ENCODE measurements around the gene MYO5B. TPM values are rescaled to one million over a fixed set of nuclear protein-coding genes. Genes with fewer than 3 reads are reported as not detected.

MYO5B gene
- polyA plus RNA-seq, 1 donor (not counting 4 experiments of a cell fraction or from before 2014, with no cell fraction given) = 6.8 TPM

- Histone ChIP-seq H3K4me2 (ENCODE audit: control insufficient read depth, extremely low read depth, insufficient read depth, low read depth, low read length) (no peak overlapping the region), H3K4me3 (ENCODE audit: control insufficient read depth in 2 of 3, extremely low read depth in 1 of 3, insufficient read depth in 2 of 3, low read depth in 1 of 3, low read length in 3 of 3) (no peak overlapping the region), H3K9me3 (ENCODE audit: control insufficient read depth, low read depth, low read length) (no peaks in the 10 kb centered on the region), H3K4me1 (ENCODE audit: control insufficient read depth, extremely low read depth, insufficient read depth, low read length) (peaks cover 24% of the 10 kb centered on the region), H4K20me1 (ENCODE audit: control insufficient read depth, extremely low read depth, insufficient read depth, low read length) (no peaks in the 10 kb centered on the region), H3K79me2 (ENCODE audit: control insufficient read depth, insufficient read depth, low read length) (no peaks in the 10 kb centered on the region), H3K27me3 (ENCODE audit: control insufficient read depth, extremely low read depth, insufficient read depth, low read length) (no peaks in the 10 kb centered on the region), H3K9me1 (ENCODE audit: control insufficient read depth, extremely low read depth, insufficient read depth, low read length) (no peaks in the 10 kb centered on the region), H3K9ac (ENCODE audit: control insufficient read depth, extremely low read depth, insufficient read depth, low read length) (no peak overlapping the region), H3K36me3 (ENCODE audit: control insufficient read depth in 2 of 2, extremely low read depth in 1 of 2, insufficient read depth in 2 of 2, low read length in 2 of 2) (no peaks in the 10 kb centered on the region), H2AFZ (ENCODE audit: control insufficient read depth, low read length) (no peak overlapping the region), H3K27ac (ENCODE audit: control insufficient read depth, insufficient read depth, low read length) (no peak overlapping the region)
- TF ChIP-seq, protein P1, sequence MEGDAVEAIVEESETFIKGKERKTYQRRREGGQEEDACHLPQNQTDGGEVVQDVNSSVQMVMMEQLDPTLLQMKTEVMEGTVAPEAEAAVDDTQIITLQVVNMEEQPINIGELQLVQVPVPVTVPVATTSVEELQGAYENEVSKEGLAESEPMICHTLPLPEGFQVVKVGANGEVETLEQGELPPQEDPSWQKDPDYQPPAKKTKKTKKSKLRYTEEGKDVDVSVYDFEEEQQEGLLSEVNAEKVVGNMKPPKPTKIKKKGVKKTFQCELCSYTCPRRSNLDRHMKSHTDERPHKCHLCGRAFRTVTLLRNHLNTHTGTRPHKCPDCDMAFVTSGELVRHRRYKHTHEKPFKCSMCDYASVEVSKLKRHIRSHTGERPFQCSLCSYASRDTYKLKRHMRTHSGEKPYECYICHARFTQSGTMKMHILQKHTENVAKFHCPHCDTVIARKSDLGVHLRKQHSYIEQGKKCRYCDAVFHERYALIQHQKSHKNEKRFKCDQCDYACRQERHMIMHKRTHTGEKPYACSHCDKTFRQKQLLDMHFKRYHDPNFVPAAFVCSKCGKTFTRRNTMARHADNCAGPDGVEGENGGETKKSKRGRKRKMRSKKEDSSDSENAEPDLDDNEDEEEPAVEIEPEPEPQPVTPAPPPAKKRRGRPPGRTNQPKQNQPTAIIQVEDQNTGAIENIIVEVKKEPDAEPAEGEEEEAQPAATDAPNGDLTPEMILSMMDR (optimal IDR thresholded peaks at IDR 0.05 in 1 of 3, IDR thresholded peaks at IDR 0.05 in 1 of 3, conservative IDR thresholded peaks at IDR 0.05 in 1 of 3; ENCODE audit: extremely low read depth in 1 of 3, insufficient read depth in 2 of 3, low read length in 3 of 3) = no peak
- no peak for TF ChIP-seq EZH2 (IDR thresholded peaks at IDR 0.05; ENCODE audit: low read length)
- FAIRE-seq (no peak), DNase-seq (ENCODE audit: low read depth, low spot score) (no peak)
- dilution Hi-C loops (cut with MboI; ENCODE audit: extremely low pct_ligation_motif_present, low sequenced_read_pairs) = no loop called here
These were observed 35.3 kb downstream of the MYO5B start for GRCh38 chr18:50159654-50160046.

DNA sequence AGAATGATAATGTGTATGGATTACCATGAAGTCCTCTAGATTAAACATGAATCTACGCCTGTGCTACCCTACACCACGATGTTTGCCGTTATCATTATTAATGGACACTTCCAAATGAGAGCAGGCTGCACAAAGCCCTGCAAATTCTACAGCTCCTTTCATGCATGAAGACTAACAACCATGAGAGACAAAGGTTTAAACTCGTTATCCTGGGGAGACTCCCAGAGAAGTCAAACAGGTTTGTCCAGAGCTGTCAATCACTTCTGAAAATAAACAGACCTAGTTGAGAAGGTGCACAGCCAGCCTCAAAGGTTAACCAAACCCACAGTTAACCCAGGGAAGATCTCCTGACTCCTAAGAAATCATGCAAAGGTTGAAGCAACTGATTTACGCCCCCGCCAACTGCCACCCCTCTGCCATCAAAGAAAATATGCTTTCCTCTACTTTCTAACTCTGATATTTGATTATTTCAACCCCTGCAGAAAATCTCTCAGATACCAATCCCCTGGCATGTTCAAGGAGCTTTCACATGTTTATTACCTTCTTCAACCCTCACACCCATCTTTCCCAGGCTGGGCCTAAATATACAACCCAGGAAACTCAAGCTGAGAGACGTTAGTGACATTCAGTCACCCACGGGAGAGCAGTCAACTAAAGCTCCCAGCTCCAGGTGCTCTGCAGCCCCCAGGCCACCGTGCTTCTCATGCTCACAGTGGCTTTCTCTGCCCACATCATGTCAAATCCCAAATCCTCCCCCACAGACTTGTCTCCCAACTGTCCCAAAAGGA lies 35.9 kb downstream of the MYO5B start:
- Histone ChIP-seq H3K4me3 (ENCODE audit: control insufficient read depth in 2 of 3, extremely low read depth in 1 of 3, insufficient read depth in 2 of 3, low read depth in 1 of 3, low read length in 3 of 3) (no peak overlapping the region), H3K9ac (ENCODE audit: control insufficient read depth, extremely low read depth, insufficient read depth, low read length) (no peak overlapping the region), H3K4me2 (ENCODE audit: control insufficient read depth, extremely low read depth, insufficient read depth, low read depth, low read length) (no peak overlapping the region), H3K27ac (ENCODE audit: control insufficient read depth, insufficient read depth, low read length) (no peak overlapping the region), H3K27me3 (ENCODE audit: control insufficient read depth, extremely low read depth, insufficient read depth, low read length) (no peaks in the 10 kb centered on the region), H3K36me3 (ENCODE audit: control insufficient read depth in 2 of 2, extremely low read depth in 1 of 2, insufficient read depth in 2 of 2, low read length in 2 of 2) (no peaks in the 10 kb centered on the region), H4K20me1 (ENCODE audit: control insufficient read depth, extremely low read depth, insufficient read depth, low read length) (no peaks in the 10 kb centered on the region), H2AFZ (ENCODE audit: control insufficient read depth, low read length) (no peak overlapping the region), H3K9me1 (ENCODE audit: control insufficient read depth, extremely low read depth, insufficient read depth, low read length) (no peaks in the 10 kb centered on the region), H3K79me2 (ENCODE audit: control insufficient read depth, insufficient read depth, low read length) (no peaks in the 10 kb centered on the region), H3K4me1 (ENCODE audit: control insufficient read depth, extremely low read depth, insufficient read depth, low read length) (peaks cover 25% of the 10 kb centered on the region), H3K9me3 (ENCODE audit: control insufficient read depth, low read depth, low read length) (no peaks in the 10 kb centered on the region)
- FAIRE-seq (no peak), DNase-seq (ENCODE audit: low read depth, low spot score) (no peak)
- TF ChIP-seq, protein P1 (optimal IDR thresholded peaks at IDR 0.05 in 1 of 3, IDR thresholded peaks at IDR 0.05 in 1 of 3, conservative IDR thresholded peaks at IDR 0.05 in 1 of 3; ENCODE audit: extremely low read depth in 1 of 3, insufficient read depth in 2 of 3, low read length in 3 of 3) = no peak
- no peak for TF ChIP-seq EZH2 (IDR thresholded peaks at IDR 0.05; ENCODE audit: low read length)
- dilution Hi-C loops (cut with MboI; ENCODE audit: extremely low pct_ligation_motif_present, low sequenced_read_pairs) = no loop called here

Measured in keratinocyte (primary cell).